Loucy (cell line): Measurements from ENCODE around the gene NIN.
A peak's percentile ranks its signal among the peaks of the same experiment; 100 is the strongest.

Source experiments
- H2AFZ ChIP-seq: fragments of 200-600 bp; sonication (generic); 2 replicates; pipeline ENCODE4 v1.6.0; 2016; ENCODE audit warnings: antibody characterized with exemption, mild to moderate bottlenecking, low read length, moderate library complexity
- H3F3A ChIP-seq: fragments of 200-600 bp; 2 replicates; pipeline ENCODE4 v1.6.0; 2016; ENCODE audit warnings: antibody characterized with exemption, low read depth, mild to moderate bottlenecking
- H3K27me3 ChIP-seq: fragments of 200-600 bp; sonication (generic); 2 replicates; pipeline ENCODE4 v1.6.1; 2014; ENCODE audit warnings: low read length, mild to moderate bottlenecking; ENCODE audit not compliant: insufficient read depth, poor library complexity, severe bottlenecking
- H3K36me3 ChIP-seq: fragments of 200-600 bp; sonication (generic); 2 replicates; pipeline ENCODE4 v1.6.1; 2016; ENCODE audit warnings: low read length; ENCODE audit not compliant: insufficient read depth
- H3K4me1 ChIP-seq: fragments of 200-600 bp; sonication (generic); 2 replicates; pipeline ENCODE4 v1.5.1; 2014; ENCODE audit warnings: low read length, mild to moderate bottlenecking; ENCODE audit not compliant: insufficient read depth, poor library complexity, severe bottlenecking
- H3K4me2 ChIP-seq: fragments of 200-600 bp; sonication (generic); 2 replicates; pipeline ENCODE4 v1.6.0; 2014; ENCODE audit warnings: antibody characterized with exemption, low read length, low read depth, mild to moderate bottlenecking; ENCODE audit not compliant: poor library complexity, severe bottlenecking
- H3K4me3 ChIP-seq: fragments of 200-600 bp; sonication (generic); 2 replicates; pipeline ENCODE4 v1.5.1; 2014; ENCODE audit warnings: low read length, mild to moderate bottlenecking, mixed read lengths; ENCODE audit not compliant: poor library complexity, severe bottlenecking
- H3K79me2 ChIP-seq: fragments of 200-600 bp; sonication (generic); 2 replicates; pipeline ENCODE4 v1.6.1; 2014; ENCODE audit warnings: low read length; ENCODE audit not compliant: insufficient read depth
- H3K9ac ChIP-seq: fragments of 200-600 bp; sonication (generic); 2 replicates; pipeline ENCODE4 v1.6.0; 2014; ENCODE audit warnings: mild to moderate bottlenecking, low read depth, low read length, moderate library complexity; ENCODE audit not compliant: poor library complexity, severe bottlenecking
- H3K9me2 ChIP-seq: fragments of 200-600 bp; sonication (generic); replicated peaks from 2 replicates; pipeline ENCODE4 v1.6.1; 2016; ENCODE audit warnings: low read depth, low read length, mixed read lengths
- H3K9me3 ChIP-seq: fragments of 200-600 bp; sonication (generic); 2 replicates; pipeline ENCODE4 v1.6.1; 2014; ENCODE audit warnings: mild to moderate bottlenecking, antibody characterized with exemption, low read length, low read depth; ENCODE audit not compliant: insufficient read depth
- H4K20me1 ChIP-seq: fragments of 200-600 bp; sonication (generic); 2 replicates; pipeline ENCODE4 v1.6.0; 2014; ENCODE audit warnings: antibody characterized with exemption, low read length, mild to moderate bottlenecking; ENCODE audit not compliant: insufficient read depth, poor library complexity, severe bottlenecking
- CTCF ChIP-seq: fragments of 200-600 bp; sonication (generic); conservative IDR thresholded peaks from 2 replicates; pipeline ENCODE4 v1.5.1; 2014; ENCODE audit warnings: mild to moderate bottlenecking, antibody characterized with exemption, low read length
- EZH2phosphoT487 ChIP-seq: fragments of 200-600 bp; IDR thresholded peaks from 2 replicates; pipeline ENCODE4 v1.6.1; 2018; ENCODE audit warnings: antibody characterized with exemption, mild to moderate bottlenecking, moderate library complexity, borderline replicate concordance

The NIN gene

GRCh38 chr14:50794068-50794645 is 36.8 kb downstream of the NIN start:
- Histone ChIP-seq H4K20me1 (peaks cover 9% of the 10 kb centered on the region), H3K9me3 (no peaks in the 10 kb centered on the region), H3K4me3 (no peak overlapping the region), H3K4me2 (peak overlapping the region; percentile 23), H3K79me2 (peaks cover 54% of the 10 kb centered on the region), H2AFZ (no peak overlapping the region), H3K9ac (no peak overlapping the region), H3F3A (no peaks in the 10 kb centered on the region), H3K27me3 (no peaks in the 10 kb centered on the region), H3K4me1 (peaks cover 52% of the 10 kb centered on the region), H3K36me3 (peaks cover 44% of the 10 kb centered on the region; the same call in 1 of the 2 replicates), H3K9me2 (no peaks in the 10 kb centered on the region)
- no peak for TF ChIP-seq EZH2phosphoT487
- no peak for TF ChIP-seq CTCF

GRCh38 chr14:50792634-50793068 is 38.3 kb downstream of the NIN start:
- TF ChIP-seq CTCF (no peak), EZH2phosphoT487 (no peak)
- H2AFZ ChIP-seq = no peak overlapping the region
- no peaks in the 10 kb centered on the region for H3K9me3 ChIP-seq
- H3K4me3 ChIP-seq = no peak overlapping the region
- H3K4me2 ChIP-seq = peak overlapping the region; percentile 60
- no peaks in the 10 kb centered on the region for H3K27me3 ChIP-seq
- H3K36me3 ChIP-seq = peaks cover 45% of the 10 kb centered on the region
- H3K9ac ChIP-seq = no peak overlapping the region
- H3F3A ChIP-seq = no peaks in the 10 kb centered on the region
- H3K4me1 ChIP-seq = peaks cover 56% of the 10 kb centered on the region
- H3K79me2 ChIP-seq = peaks cover 49% of the 10 kb centered on the region
- H4K20me1 ChIP-seq = peaks cover 9% of the 10 kb centered on the region
- no peaks in the 10 kb centered on the region for H3K9me2 ChIP-seq

- H3K36me3 ChIP-seq = peaks cover 42% of the 10 kb centered on the region
- H3K79me2 ChIP-seq = peaks cover 43% of the 10 kb centered on the region
- no peak overlapping the region for H2AFZ ChIP-seq
- peaks cover 9% of the 10 kb centered on the region for H4K20me1 ChIP-seq
- H3F3A ChIP-seq = no peaks in the 10 kb centered on the region
- no peaks in the 10 kb centered on the region for H3K9me3 ChIP-seq
- peak overlapping the region; percentile 60 for H3K4me2 ChIP-seq
- H3K4me3 ChIP-seq = peak overlapping the region; percentile 13
- H3K9ac ChIP-seq = peak overlapping the region; percentile 36
- no peak for TF ChIP-seq CTCF
- TF ChIP-seq EZH2phosphoT487 = no peak
- H3K27me3 ChIP-seq = no peaks in the 10 kb centered on the region
- no peaks in the 10 kb centered on the region for H3K9me2 ChIP-seq
- H3K4me1 ChIP-seq = peaks cover 62% of the 10 kb centered on the region
These were observed 38.9 kb downstream of the NIN start for GRCh38 chr14:50792051-50792477.
